Keratinocyte (primary cell): ENCODE measurements around the gene MPP2.

Experiments used
- EZH2 ChIP-seq: IDR thresholded peaks from one replicate; pipeline ENCODE4 v1.6.1; 2012; ENCODE audit warnings: inconsistent platforms, mild to moderate bottlenecking, low read length, moderate library complexity
- TF ChIP-seq, protein P1 (sequence below), 3 experiments: IDR thresholded peaks in 1 of 3; conservative IDR thresholded peaks in 1 of 3; optimal IDR thresholded peaks in 1 of 3; 2 replicates in 2 of 3; 3 replicates in 1 of 3; pipeline versions ENCODE3 to v1.5.1; 2011; ENCODE audit warnings: low read length in 3 of 3, mild to moderate bottlenecking in 3 of 3, moderate library complexity in 2 of 3, control low read depth in 1 of 3, inconsistent platforms in 1 of 3; ENCODE audit not compliant: insufficient read depth in 2 of 3; ENCODE audit errors: extremely low read depth in 1 of 3

DNA sequence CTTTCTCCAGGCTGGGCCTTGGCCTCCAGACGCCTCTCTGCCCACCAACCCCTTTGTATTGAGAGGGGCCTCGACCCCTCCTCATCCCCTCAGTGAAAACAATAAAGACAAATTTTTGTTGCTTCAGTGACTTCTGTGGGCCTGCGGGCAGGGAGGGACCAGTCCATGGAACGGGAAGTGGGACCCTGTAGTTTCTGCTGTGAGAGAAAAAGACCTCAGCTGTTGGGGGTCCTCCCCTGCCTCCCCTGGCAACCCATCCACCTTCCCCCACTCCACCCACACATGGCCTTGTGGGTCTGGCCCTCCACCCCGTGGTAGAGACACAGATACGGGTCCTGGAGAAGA lies 31.5 kb upstream of the MPP2 start:
- TF ChIP-seq, protein P1, sequence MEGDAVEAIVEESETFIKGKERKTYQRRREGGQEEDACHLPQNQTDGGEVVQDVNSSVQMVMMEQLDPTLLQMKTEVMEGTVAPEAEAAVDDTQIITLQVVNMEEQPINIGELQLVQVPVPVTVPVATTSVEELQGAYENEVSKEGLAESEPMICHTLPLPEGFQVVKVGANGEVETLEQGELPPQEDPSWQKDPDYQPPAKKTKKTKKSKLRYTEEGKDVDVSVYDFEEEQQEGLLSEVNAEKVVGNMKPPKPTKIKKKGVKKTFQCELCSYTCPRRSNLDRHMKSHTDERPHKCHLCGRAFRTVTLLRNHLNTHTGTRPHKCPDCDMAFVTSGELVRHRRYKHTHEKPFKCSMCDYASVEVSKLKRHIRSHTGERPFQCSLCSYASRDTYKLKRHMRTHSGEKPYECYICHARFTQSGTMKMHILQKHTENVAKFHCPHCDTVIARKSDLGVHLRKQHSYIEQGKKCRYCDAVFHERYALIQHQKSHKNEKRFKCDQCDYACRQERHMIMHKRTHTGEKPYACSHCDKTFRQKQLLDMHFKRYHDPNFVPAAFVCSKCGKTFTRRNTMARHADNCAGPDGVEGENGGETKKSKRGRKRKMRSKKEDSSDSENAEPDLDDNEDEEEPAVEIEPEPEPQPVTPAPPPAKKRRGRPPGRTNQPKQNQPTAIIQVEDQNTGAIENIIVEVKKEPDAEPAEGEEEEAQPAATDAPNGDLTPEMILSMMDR (optimal IDR thresholded peaks at IDR 0.05 in 1 of 3, IDR thresholded peaks at IDR 0.05 in 1 of 3, conservative IDR thresholded peaks at IDR 0.05 in 1 of 3; ENCODE audit: extremely low read depth in 1 of 3, insufficient read depth in 2 of 3, low read length in 3 of 3), result no peak
- no peak for TF ChIP-seq EZH2
